Skin of body (tissue), 2 donors: ENCODE results near the gene SIVA1. TPM values are rescaled to one million over a fixed set of nuclear protein-coding genes. Genes with fewer than 3 reads are reported as not detected.

Experiments used
- DNase-seq: peaks from one replicate; lab custom pipeline; 2025; lab: John Stamatoyannopoulos, UW
- total RNA-seq: library from RNA; depleted of rRNA; stranded (reverse); fragments of >200 nt; gene quantifications from one replicate; pipeline ENCODE4 v1.2.3, GENCODE V29; 2014

The SIVA1 gene
- 40.1 TPM for total RNA-seq

GRCh38 chr14:104752735-104753527 is at the start of gene SIVA1:
TSS of gene SIVA1 (plus strand) at chr14:104753147. CDS start at chr14:104753202, 55 bp downstream.
- DNase-seq: peak; percentile 99

GRCh38 chr14:104703269-104703668 is 49.7 kb upstream of the SIVA1 start:
- DNase-seq: no peak

- no peak for DNase-seq
Observed at GRCh38 chr14:104704252-104704651, 48.7 kb upstream of the SIVA1 start.

GRCh38 chr14:104705340-104706047 is 47.5 kb upstream of the SIVA1 start:
- no peak for DNase-seq

- no peak for DNase-seq
Observed at GRCh38 chr14:104706733-104707607, 46.0 kb upstream of the SIVA1 start.

GRCh38 chr14:104707608-104708595 is 45.0 kb upstream of the SIVA1 start:
- no peak for DNase-seq

- peak; percentile 50 for DNase-seq
Observed at GRCh38 chr14:104708606-104709268, 44.2 kb upstream of the SIVA1 start.

- no peak for DNase-seq
Observed at GRCh38 chr14:104709387-104710039, 43.4 kb upstream of the SIVA1 start.

- DNase-seq: no peak
Observed at GRCh38 chr14:104710071-104710735, 42.7 kb upstream of the SIVA1 start.

GRCh38 chr14:104712881-104713734 is 39.8 kb upstream of the SIVA1 start:
- DNase-seq: no peak

- no peak for DNase-seq
Observed at GRCh38 chr14:104714066-104714465, 38.9 kb upstream of the SIVA1 start.

- no peak for DNase-seq
Observed at GRCh38 chr14:104714681-104715080, 38.3 kb upstream of the SIVA1 start.

GRCh38 chr14:104715416-104715815 is 37.5 kb upstream of the SIVA1 start:
- DNase-seq: no peak

GRCh38 chr14:104715871-104716270 is 37.1 kb upstream of the SIVA1 start:
- no peak for DNase-seq

GRCh38 chr14:104717137-104717536 is 35.8 kb upstream of the SIVA1 start:
- DNase-seq: no peak

- DNase-seq: no peak
Observed at GRCh38 chr14:104717646-104718045, 35.3 kb upstream of the SIVA1 start.

- DNase-seq: no peak
Observed at GRCh38 chr14:104718147-104718546, 34.8 kb upstream of the SIVA1 start.

GRCh38 chr14:104718871-104719270 is 34.1 kb upstream of the SIVA1 start:
- DNase-seq: no peak
